Measurements from ENCODE around the gene KIFC3. TPM values are rescaled to one million over a fixed set of nuclear protein-coding genes. Genes with fewer than 3 reads are reported as not detected.
A peak's percentile ranks its signal among the peaks of the same experiment; 100 is the strongest.

The KIFC3 gene
- total and polyA plus RNA-seq, 2 donors (not counting 1 experiment from before 2014, with no cell fraction given): 13.8 to 44.9 TPM

DNA sequence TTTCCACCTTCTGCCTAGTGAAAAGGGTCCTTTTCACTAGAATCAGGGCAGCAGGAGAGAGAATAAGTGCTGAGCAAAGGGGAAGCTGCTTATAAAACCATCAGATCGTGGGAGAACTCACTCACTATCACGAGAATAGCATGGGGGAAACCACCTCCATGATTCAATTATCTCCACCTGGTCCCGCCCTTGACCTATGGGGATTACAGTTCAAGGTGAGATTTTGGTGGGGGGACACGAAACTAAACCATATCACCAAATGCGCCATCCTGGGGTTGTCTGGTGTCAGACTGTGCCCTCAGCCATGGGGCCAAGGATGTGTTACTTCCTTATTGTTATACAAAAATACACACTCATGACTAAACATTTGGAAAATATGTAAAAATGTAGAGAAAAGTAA, 77.1 kb downstream of the KIFC3 start:
- Histone ChIP-seq H3K4me1 (ENCODE audit: control insufficient read depth, extremely low read depth, insufficient read depth, low read length) (no peaks in the 10 kb centered on the region), H3K36me3 (ENCODE audit: control insufficient read depth, insufficient read depth, low read length) (no peaks in the 10 kb centered on the region), H3K4me2 (ENCODE audit: extremely low read depth, insufficient read depth, low read length) (no peak overlapping the region), H3K27me3 (ENCODE audit: control insufficient read depth, insufficient read depth, low read length) (no peaks in the 10 kb centered on the region), H3K27ac (ENCODE audit: insufficient read depth, low read length) (no peak overlapping the region), H3K9ac (ENCODE audit: insufficient read depth, low read length) (no peak overlapping the region), H3K9me3 (ENCODE audit: control insufficient read depth, insufficient read depth, low read depth, low read length) (no peaks in the 10 kb centered on the region), H4K20me1 (ENCODE audit: control insufficient read depth, extremely low read depth, insufficient read depth, low read length) (no peaks in the 10 kb centered on the region), H2AFZ (ENCODE audit: low read length) (no peak overlapping the region), H3K4me3 (replicated peaks in 1 of 4; ENCODE audit: control extremely low read depth in 1 of 4, insufficient read depth in 1 of 4, low read depth in 3 of 4, low read length in 4 of 4) (no peak overlapping the region), H3K79me2 (ENCODE audit: control insufficient read depth, insufficient read depth, low read length) (no peaks in the 10 kb centered on the region)
- DNase-seq (ENCODE audit: low read depth in 2 of 2): no peak
- TF ChIP-seq EZH2 (IDR thresholded peaks at IDR 0.05; ENCODE audit: low read length, missing control alignments) (no peak), CTCF (conservative IDR thresholded peaks at IDR 0.05 in 1 of 2, IDR thresholded peaks at IDR 0.05 in 1 of 2; ENCODE audit: low read depth in 1 of 2, low read length in 2 of 2) (no peak)

DNA sequence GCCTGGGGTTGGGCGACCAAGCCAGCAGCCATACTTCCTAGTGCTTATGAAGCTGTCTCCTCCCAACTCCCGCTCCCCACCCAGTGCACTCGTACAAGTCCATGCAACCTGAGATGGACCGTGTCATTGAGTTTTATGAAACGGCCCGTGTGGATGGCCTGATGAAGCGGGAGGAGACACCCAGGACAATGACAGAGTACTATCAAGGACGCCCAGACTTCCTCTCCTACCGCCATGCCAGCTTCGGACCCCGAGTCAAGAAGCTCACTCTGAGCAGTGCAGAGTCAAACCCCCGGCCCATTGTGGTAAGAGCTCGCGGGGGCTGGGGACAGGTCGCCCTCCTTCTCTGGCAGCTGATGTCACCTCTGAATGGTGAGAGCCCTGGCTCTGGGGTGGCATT, 77.8 kb downstream of the KIFC3 start:
- no peak overlapping the region for H3K27ac ChIP-seq (ENCODE audit: insufficient read depth, low read length)
- no peaks in the 10 kb centered on the region for H3K36me3 ChIP-seq (ENCODE audit: control insufficient read depth, insufficient read depth, low read length)
- TF ChIP-seq EZH2 (IDR thresholded peaks at IDR 0.05; ENCODE audit: low read length, missing control alignments): no peak
- TF ChIP-seq CTCF (conservative IDR thresholded peaks at IDR 0.05 in 1 of 2, IDR thresholded peaks at IDR 0.05 in 1 of 2; ENCODE audit: low read depth in 1 of 2, low read length in 2 of 2): no peak
- no peaks in the 10 kb centered on the region for H3K4me1 ChIP-seq (ENCODE audit: control insufficient read depth, extremely low read depth, insufficient read depth, low read length)
- H3K4me2 ChIP-seq (ENCODE audit: extremely low read depth, insufficient read depth, low read length): no peak overlapping the region
- H3K27me3 ChIP-seq (ENCODE audit: control insufficient read depth, insufficient read depth, low read length): no peaks in the 10 kb centered on the region
- no peaks in the 10 kb centered on the region for H4K20me1 ChIP-seq (ENCODE audit: control insufficient read depth, extremely low read depth, insufficient read depth, low read length)
- H3K9ac ChIP-seq (ENCODE audit: insufficient read depth, low read length): no peak overlapping the region
- H3K4me3 ChIP-seq (replicated peaks in 1 of 4; ENCODE audit: control extremely low read depth in 1 of 4, insufficient read depth in 1 of 4, low read depth in 3 of 4, low read length in 4 of 4): no peak overlapping the region
- H3K9me3 ChIP-seq (ENCODE audit: control insufficient read depth, insufficient read depth, low read depth, low read length): no peaks in the 10 kb centered on the region
- no peaks in the 10 kb centered on the region for H3K79me2 ChIP-seq (ENCODE audit: control insufficient read depth, insufficient read depth, low read length)
- H2AFZ ChIP-seq (ENCODE audit: low read length): no peak overlapping the region
- DNase-seq (ENCODE audit: low read depth in 2 of 2): no peak

- Histone ChIP-seq H3K9ac (ENCODE audit: insufficient read depth, low read length) (no peak overlapping the region), H3K27me3 (ENCODE audit: control insufficient read depth, insufficient read depth, low read length) (no peaks in the 10 kb centered on the region), H3K4me1 (ENCODE audit: control insufficient read depth, extremely low read depth, insufficient read depth, low read length) (no peaks in the 10 kb centered on the region), H3K36me3 (ENCODE audit: control insufficient read depth, insufficient read depth, low read length) (no peaks in the 10 kb centered on the region), H2AFZ (ENCODE audit: low read length) (no peak overlapping the region), H3K4me3 (replicated peaks in 1 of 4; ENCODE audit: control extremely low read depth in 1 of 4, insufficient read depth in 1 of 4, low read depth in 3 of 4, low read length in 4 of 4) (no peak overlapping the region), H3K79me2 (ENCODE audit: control insufficient read depth, insufficient read depth, low read length) (no peaks in the 10 kb centered on the region), H3K9me3 (ENCODE audit: control insufficient read depth, insufficient read depth, low read depth, low read length) (no peaks in the 10 kb centered on the region), H4K20me1 (ENCODE audit: control insufficient read depth, extremely low read depth, insufficient read depth, low read length) (no peaks in the 10 kb centered on the region), H3K27ac (ENCODE audit: insufficient read depth, low read length) (no peak overlapping the region), H3K4me2 (ENCODE audit: extremely low read depth, insufficient read depth, low read length) (no peak overlapping the region)
- no peak for DNase-seq (ENCODE audit: low read depth in 2 of 2)
- TF ChIP-seq CTCF (conservative IDR thresholded peaks at IDR 0.05 in 1 of 2, IDR thresholded peaks at IDR 0.05 in 1 of 2; ENCODE audit: low read depth in 1 of 2, low read length in 2 of 2) (peak; percentile 16 to 32), EZH2 (IDR thresholded peaks at IDR 0.05; ENCODE audit: low read length, missing control alignments) (no peak)
Measured at GRCh38 chr16:57723170-57723569, 79.1 kb downstream of the KIFC3 start.
